ENCODE results near the gene MOB1B. TPM values are rescaled to one million over a fixed set of nuclear protein-coding genes. Genes with fewer than 3 reads are reported as not detected.

MOB1B gene
- total RNA-seq, 4 donors from 2014 or later, result 8.6 to 14.6 (median 12.2) TPM

GRCh38 chr4:70868778-70869177 is 33.4 kb upstream of the MOB1B start:
- H3K4me3 ChIP-seq (ENCODE audit: low read depth, poor library complexity, severe bottlenecking), result no peak overlapping the region
- intact Hi-C loops (cut with DNase I; ENCODE audit: low total_unique reads), result no loop called here
- TF ChIP-seq POLR2A (IDR thresholded peaks at IDR 0.05), result no peak
- no peak for TF ChIP-seq CTCF (IDR thresholded peaks at IDR 0.05)
- no peak for DNase-seq (ENCODE audit: low spot score in 2 of 2)

GRCh38 chr4:70873216-70873615 is 29.0 kb upstream of the MOB1B start:
- intact Hi-C loops (cut with DNase I; ENCODE audit: low total_unique reads), result no loop called here
- no peak for DNase-seq (ENCODE audit: low spot score in 2 of 2)
- TF ChIP-seq POLR2A (IDR thresholded peaks at IDR 0.05) (no peak), CTCF (IDR thresholded peaks at IDR 0.05) (no peak)
- 82 to 90% methylated on average over 3 of the region's 3 CpGs for WGBS, 2 donors
- no peak overlapping the region for H3K4me3 ChIP-seq (ENCODE audit: low read depth, poor library complexity, severe bottlenecking)

GRCh38 chr4:70874268-70875156 is 27.7 kb upstream of the MOB1B start:
- 90 to 91% methylated on average over 19 of the region's 19 CpGs for WGBS, 2 donors
- no peak overlapping the region for H3K4me3 ChIP-seq (ENCODE audit: low read depth, poor library complexity, severe bottlenecking)
- intact Hi-C loops (cut with DNase I; ENCODE audit: low total_unique reads), result no loop called here
- no peak for DNase-seq (ENCODE audit: low spot score in 2 of 2)
- no peak for TF ChIP-seq CTCF (IDR thresholded peaks at IDR 0.05)
- no peak for TF ChIP-seq POLR2A (IDR thresholded peaks at IDR 0.05)

GRCh38 chr4:70877556-70877955 is 24.6 kb upstream of the MOB1B start:
- DNase-seq (ENCODE audit: low spot score in 2 of 2), result no peak
- intact Hi-C loops (cut with DNase I; ENCODE audit: low total_unique reads), result no loop called here
- H3K4me3 ChIP-seq (ENCODE audit: low read depth, poor library complexity, severe bottlenecking), result no peak overlapping the region
- 64 to 65% methylated on average over 3 of the region's 3 CpGs for WGBS, 2 donors
- TF ChIP-seq POLR2A (IDR thresholded peaks at IDR 0.05) (no peak), CTCF (IDR thresholded peaks at IDR 0.05) (no peak)

- DNase-seq (ENCODE audit: low spot score in 2 of 2), result no peak
- WGBS, 2 donors, result 80 to 84% methylated on average over 3 of the region's 3 CpGs
- no peak for TF ChIP-seq CTCF (IDR thresholded peaks at IDR 0.05)
- no peak for TF ChIP-seq POLR2A (IDR thresholded peaks at IDR 0.05)
- intact Hi-C loops (cut with DNase I; ENCODE audit: low total_unique reads), result no loop called here
- H3K4me3 ChIP-seq (ENCODE audit: low read depth, poor library complexity, severe bottlenecking), result no peak overlapping the region
Measured at GRCh38 chr4:70880739-70881138, 21.4 kb upstream of the MOB1B start.

- no peak overlapping the region for H3K4me3 ChIP-seq (ENCODE audit: low read depth, poor library complexity, severe bottlenecking)
- intact Hi-C loops (cut with DNase I; ENCODE audit: low total_unique reads), result no loop called here
- no peak for TF ChIP-seq CTCF (IDR thresholded peaks at IDR 0.05)
- no peak for TF ChIP-seq POLR2A (IDR thresholded peaks at IDR 0.05)
- DNase-seq (ENCODE audit: low spot score in 2 of 2), result no peak
- 67 to 68% methylated on average over 6 of the region's 6 CpGs for WGBS, 2 donors
Measured at GRCh38 chr4:70885174-70885573, 17.0 kb upstream of the MOB1B start.
